Endodermal cell (in vitro differentiated cells): ENCODE measurements around the gene CNNM3. TPM values are rescaled to one million over a fixed set of nuclear protein-coding genes. Genes with fewer than 3 reads are reported as not detected.

Experiments used
- DNase-seq: peaks from one replicate; pipeline ENCODE4 v3.0.0-alpha.2; 2017
- H3K27ac ChIP-seq: 2 replicates; pipeline ENCODE4 v1.5.1; 2013; ENCODE audit warnings: mild to moderate bottlenecking, low read depth, low read length, moderate library complexity
- H3K27me3 ChIP-seq: 2 replicates; pipeline ENCODE4 v1.6.1; 2013; ENCODE audit warnings: mild to moderate bottlenecking, low read length, moderate library complexity; ENCODE audit not compliant: insufficient read depth, control insufficient read depth, poor library complexity, severe bottlenecking
- H3K36me3 ChIP-seq: 2 replicates; pipeline ENCODE4 v1.7.0; 2013; ENCODE audit warnings: mild to moderate bottlenecking, low read length, moderate library complexity; ENCODE audit not compliant: control insufficient read depth, insufficient read depth
- H3K4me1 ChIP-seq: one replicate; pipeline ENCODE4 v1.7.0; 2013; ENCODE audit warnings: low read length; ENCODE audit not compliant: control insufficient read depth, insufficient read depth
- H3K4me3 ChIP-seq: 2 replicates; pipeline ENCODE4 v1.5.1; 2013; ENCODE audit warnings: mild to moderate bottlenecking, low read length, moderate library complexity
- H3K9ac ChIP-seq: 2 replicates; pipeline ENCODE4 v1.6.1; 2013; ENCODE audit warnings: mild to moderate bottlenecking, low read length, moderate library complexity; ENCODE audit not compliant: poor library complexity, severe bottlenecking; ENCODE audit errors: extremely low read depth
- H3K9me3 ChIP-seq: 2 replicates; pipeline ENCODE4 v1.6.1; 2013; ENCODE audit warnings: mild to moderate bottlenecking, low read length, moderate library complexity; ENCODE audit not compliant: control insufficient read depth
- H3K27ac Mint-ChIP-seq: 2 replicates; pipeline ENCODE4 v1.8.0; 2020; ENCODE audit warnings: mixed read lengths
- H3K27me3 Mint-ChIP-seq: 2 replicates; pipeline ENCODE4 v1.8.0; 2021; ENCODE audit warnings: mild to moderate bottlenecking, mixed read lengths; ENCODE audit not compliant: insufficient read depth
- H3K36me3 Mint-ChIP-seq: 2 replicates; pipeline ENCODE4 v1.8.0; 2020; ENCODE audit warnings: low read depth, mixed read lengths
- H3K4me1 Mint-ChIP-seq: 2 replicates; pipeline ENCODE4 v1.8.0; 2020; ENCODE audit warnings: mixed read lengths
- H3K4me3 Mint-ChIP-seq: 2 replicates; pipeline ENCODE4 v1.8.0; 2020; ENCODE audit warnings: mild to moderate bottlenecking, moderate library complexity, mixed read lengths
- H3K9me3 Mint-ChIP-seq: 2 replicates; pipeline ENCODE4 v1.8.0; 2020; ENCODE audit warnings: mild to moderate bottlenecking, mixed read lengths
- WGBS, 2 experiments: methylation state at CpG; one replicate each; pipeline versions ENCODE4 v1.1.5 to v1.1.7; 2013; ENCODE audit warnings: missing lambda C conversion rate in 2 of 2, mixed read lengths in 1 of 2; ENCODE audit not compliant: insufficient coverage in 1 of 2, insufficient read length in 1 of 2; 5-methylcytosine and 5-hydroxymethylcytosine counted together
- total RNA-seq, 2 donors: library from RNA; stranded (reverse); fragmentation: NEBNext Ultra II Directional in 1 of 2; extraction: Animal tissue kit (Norgen Biotek cat#: 25700) in 1 of 2; gene quantifications; 2 replicates in 1 of 2; 3 replicates in 1 of 2; pipeline ENCODE4 v1.2.1, GENCODE V29; 2021
- TF ChIP-seq, protein P1 (sequence below): fragments of 200-600 bp; sonication (generic); conservative IDR thresholded peaks from 2 replicates; pipeline ENCODE4 v1.5.0; 2021; ENCODE audit warnings: antibody characterized with exemption, mild to moderate bottlenecking

The CNNM3 gene
- total RNA-seq, 2 donors from 2014 or later: 33.1 to 34.8 TPM

- no peaks in the 10 kb centered on the region for H3K27me3 ChIP-seq
- no peak overlapping the region for H3K27ac Mint-ChIP-seq
- 91 to 95% methylated on average over 4 to 7 of the region's 7 CpGs for WGBS, 2 experiments
- H3K4me1 Mint-ChIP-seq: peaks cover 20% of the 10 kb centered on the region
- no peak overlapping the region for H3K4me3 Mint-ChIP-seq
- H3K4me1 ChIP-seq: no peaks in the 10 kb centered on the region
- H3K36me3 Mint-ChIP-seq: peaks cover 18% of the 10 kb centered on the region
- no peaks in the 10 kb centered on the region for H3K9me3 ChIP-seq
- H3K27ac ChIP-seq: no peak overlapping the region
- H3K27me3 Mint-ChIP-seq: no peaks in the 10 kb centered on the region
- no peak for DNase-seq
- TF ChIP-seq, protein P1, sequence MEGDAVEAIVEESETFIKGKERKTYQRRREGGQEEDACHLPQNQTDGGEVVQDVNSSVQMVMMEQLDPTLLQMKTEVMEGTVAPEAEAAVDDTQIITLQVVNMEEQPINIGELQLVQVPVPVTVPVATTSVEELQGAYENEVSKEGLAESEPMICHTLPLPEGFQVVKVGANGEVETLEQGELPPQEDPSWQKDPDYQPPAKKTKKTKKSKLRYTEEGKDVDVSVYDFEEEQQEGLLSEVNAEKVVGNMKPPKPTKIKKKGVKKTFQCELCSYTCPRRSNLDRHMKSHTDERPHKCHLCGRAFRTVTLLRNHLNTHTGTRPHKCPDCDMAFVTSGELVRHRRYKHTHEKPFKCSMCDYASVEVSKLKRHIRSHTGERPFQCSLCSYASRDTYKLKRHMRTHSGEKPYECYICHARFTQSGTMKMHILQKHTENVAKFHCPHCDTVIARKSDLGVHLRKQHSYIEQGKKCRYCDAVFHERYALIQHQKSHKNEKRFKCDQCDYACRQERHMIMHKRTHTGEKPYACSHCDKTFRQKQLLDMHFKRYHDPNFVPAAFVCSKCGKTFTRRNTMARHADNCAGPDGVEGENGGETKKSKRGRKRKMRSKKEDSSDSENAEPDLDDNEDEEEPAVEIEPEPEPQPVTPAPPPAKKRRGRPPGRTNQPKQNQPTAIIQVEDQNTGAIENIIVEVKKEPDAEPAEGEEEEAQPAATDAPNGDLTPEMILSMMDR: no peak
- no peaks in the 10 kb centered on the region for H3K9me3 Mint-ChIP-seq
- no peak overlapping the region for H3K9ac ChIP-seq
- H3K4me3 ChIP-seq: no peak overlapping the region
- H3K36me3 ChIP-seq: no peaks in the 10 kb centered on the region
These were observed 46.3 kb upstream of the CNNM3 start for GRCh38 chr2:96769814-96770213.

DNA sequence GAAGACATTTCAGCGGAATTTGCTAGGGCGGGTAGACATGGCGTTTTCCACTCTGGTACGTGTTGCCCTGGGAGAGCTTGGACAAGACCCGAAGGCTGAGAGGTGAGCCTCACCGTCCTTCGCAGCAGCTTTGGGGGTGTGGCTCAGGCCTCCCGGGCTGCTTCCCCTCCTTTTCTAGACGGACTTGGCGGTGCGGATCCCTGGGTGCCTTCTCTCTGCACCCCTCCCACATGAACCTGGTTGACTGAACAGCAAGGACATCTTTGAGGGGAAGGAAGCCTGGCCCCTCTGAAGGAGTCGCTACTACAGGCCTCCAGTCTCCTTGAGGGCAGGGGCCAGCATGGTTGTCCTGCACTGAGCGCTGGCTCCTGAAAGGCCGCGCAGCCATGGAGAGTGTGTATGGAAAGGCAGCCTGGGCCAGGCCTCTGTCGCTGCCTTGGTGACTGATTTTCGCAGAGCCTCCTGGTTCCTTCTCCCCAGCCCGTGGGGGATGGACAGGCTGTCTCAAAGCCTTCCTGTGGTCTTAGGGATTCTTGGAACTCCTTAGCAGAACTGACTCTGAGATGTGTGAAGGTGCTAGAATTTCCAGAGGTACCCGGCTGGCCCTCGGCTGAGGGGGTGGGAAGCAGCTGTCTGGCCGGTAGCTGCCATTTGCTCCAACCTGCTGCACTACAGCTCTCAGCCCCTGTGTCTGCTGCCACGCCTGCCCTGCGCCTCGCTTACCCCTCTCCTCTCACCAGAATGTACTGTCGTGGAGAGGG lies 45.4 kb upstream of the CNNM3 start:
- H3K27ac ChIP-seq: peak overlapping the region; percentile 30

DNA sequence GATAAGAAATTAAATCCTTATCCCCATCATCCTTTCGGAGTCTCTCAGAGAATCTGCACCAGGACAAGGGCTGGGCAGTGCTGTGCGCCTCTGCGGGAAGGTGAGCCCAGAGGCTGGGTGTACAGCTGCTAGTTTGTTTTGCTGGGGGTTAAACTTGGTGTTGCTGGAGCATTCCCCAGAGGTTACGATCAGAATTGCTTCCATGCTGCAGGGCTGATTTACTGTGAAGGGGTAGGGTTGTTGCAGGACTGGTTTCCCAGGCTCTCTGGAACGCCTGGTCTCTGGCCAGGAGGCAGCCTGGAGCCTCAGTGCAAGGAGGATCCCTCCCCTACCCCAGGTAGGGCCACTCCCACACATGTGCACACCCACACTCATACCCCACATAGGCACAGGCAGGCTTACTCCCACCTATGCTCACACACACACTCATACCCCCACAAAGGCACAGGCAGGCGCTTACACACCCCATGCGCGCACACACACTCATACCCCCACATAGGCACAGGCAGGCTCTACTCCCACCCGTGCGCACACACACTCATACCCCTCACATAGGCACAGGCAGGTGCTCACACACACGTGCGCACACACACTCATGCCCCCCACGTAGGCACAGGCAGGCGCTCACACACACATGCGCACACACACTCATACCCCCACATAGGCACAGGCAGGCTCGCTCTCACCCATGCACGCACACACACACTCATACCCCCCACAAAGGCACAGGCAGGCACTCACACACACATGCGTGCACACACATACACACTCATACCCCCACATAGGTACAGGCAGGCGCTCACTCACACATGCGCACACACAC lies 44.1 kb upstream of the CNNM3 start:
- no peak overlapping the region for H3K4me3 ChIP-seq
- no peaks in the 10 kb centered on the region for H3K9me3 ChIP-seq
- TF ChIP-seq, protein P1: no peak
- Mint-ChIP-seq H3K27me3 (no peaks in the 10 kb centered on the region), H3K36me3 (peaks cover 14% of the 10 kb centered on the region), H3K27ac (peak overlapping the region; percentile 32), H3K4me3 (no peak overlapping the region), H3K9me3 (no peaks in the 10 kb centered on the region), H3K4me1 (peaks cover 20% of the 10 kb centered on the region)
- H3K27me3 ChIP-seq: no peaks in the 10 kb centered on the region
- H3K36me3 ChIP-seq: no peaks in the 10 kb centered on the region
- no peaks in the 10 kb centered on the region for H3K4me1 ChIP-seq
- no peak overlapping the region for H3K27ac ChIP-seq
- no peak overlapping the region for H3K9ac ChIP-seq
- WGBS, 2 experiments: 95 to 100% methylated on average over 2 to 20 of the region's 20 CpGs
- DNase-seq: no peak

More for the DNA sequence above, 45.4 kb upstream of the CNNM3 start:
- H3K9me3 Mint-ChIP-seq: no peaks in the 10 kb centered on the region
- Histone ChIP-seq H3K9ac (no peak overlapping the region), H3K9me3 (no peaks in the 10 kb centered on the region), H3K4me3 (no peak overlapping the region), H3K4me1 (no peaks in the 10 kb centered on the region), H3K36me3 (no peaks in the 10 kb centered on the region), H3K27me3 (no peaks in the 10 kb centered on the region)
- no peaks in the 10 kb centered on the region for H3K27me3 Mint-ChIP-seq
- TF ChIP-seq, protein P1: no peak
- no peak overlapping the region for H3K27ac Mint-ChIP-seq
- no peak for DNase-seq
- peaks cover 20% of the 10 kb centered on the region for H3K4me1 Mint-ChIP-seq
- H3K4me3 Mint-ChIP-seq: no peak overlapping the region
- WGBS, 2 experiments: 92 to 96% methylated on average over 15 to 25 of the region's 25 CpGs
- peaks cover 18% of the 10 kb centered on the region for H3K36me3 Mint-ChIP-seq
